Bronchial epithelial cell (primary cell): ENCODE data around the gene MLLT10. TPM values are rescaled to one million over a fixed set of nuclear protein-coding genes. Genes with fewer than 3 reads are reported as not detected.

ENCODE experiments used
- DNase-seq: peaks from one replicate; pipeline ENCODE4 v3.0.0-alpha.2; 2010; ENCODE audit warnings: low read depth
- FAIRE-seq: peaks from 2 replicates; lab custom pipeline; 2011; peaks lifted over from hg19 to GRCh38; lab: Jason Lieb, UNC
- H3K27me3 ChIP-seq: 2 replicates; pipeline ENCODE4 v1.5.1; 2011; ENCODE audit warnings: low read length; ENCODE audit not compliant: control insufficient read depth, insufficient read depth
- H3K36me3 ChIP-seq: 2 replicates; pipeline ENCODE4 v1.5.1; 2011; ENCODE audit warnings: low read length; ENCODE audit not compliant: control insufficient read depth, insufficient read depth
- H3K4me3 ChIP-seq: 2 replicates; pipeline ENCODE4 v1.5.1; 2011; ENCODE audit warnings: mild to moderate bottlenecking, low read depth, low read length, control low read depth
- CTCF ChIP-seq: IDR thresholded peaks from 2 replicates; pipeline ENCODE4 v1.5.1; 2011; ENCODE audit warnings: mild to moderate bottlenecking, moderate library complexity, low read length, control low read depth, inconsistent platforms; ENCODE audit not compliant: insufficient read depth, severe bottlenecking
- total RNA-seq: library from RNA; depleted of rRNA; stranded (reverse); fragments of >200 nt; gene quantifications from 2 replicates; pipeline ENCODE4 v1.2.1, GENCODE V29; 2014

MLLT10 gene
- total RNA-seq, 1 donor from 2014 or later = 40.8 TPM

GRCh38 chr10:21517134-21518031 lies 16.6 kb upstream of the MLLT10 start:
- FAIRE-seq = peak; percentile 50
- DNase-seq = peak; percentile 40
- H3K4me3 ChIP-seq = peak overlapping the region; percentile 39
- no peaks in the 10 kb centered on the region for H3K36me3 ChIP-seq
- no peak for TF ChIP-seq CTCF
- no peaks in the 10 kb centered on the region for H3K27me3 ChIP-seq

- Histone ChIP-seq H3K36me3 (no peaks in the 10 kb centered on the region), H3K4me3 (peak overlapping the region; percentile 39), H3K27me3 (no peaks in the 10 kb centered on the region)
- DNase-seq (peak; percentile 58), FAIRE-seq (no peak)
- TF ChIP-seq CTCF = no peak
Measured at GRCh38 chr10:21518149-21518640, 15.8 kb upstream of the MLLT10 start.

GRCh38 chr10:21518641-21519396 lies 15.2 kb upstream of the MLLT10 start:
- no peak for FAIRE-seq
- Histone ChIP-seq H3K27me3 (no peaks in the 10 kb centered on the region), H3K4me3 (peak overlapping the region; percentile 39), H3K36me3 (no peaks in the 10 kb centered on the region)
- no peak for TF ChIP-seq CTCF
- peak; percentile 36 for DNase-seq

- Histone ChIP-seq H3K4me3 (peak overlapping the region; percentile 39), H3K27me3 (no peaks in the 10 kb centered on the region), H3K36me3 (no peaks in the 10 kb centered on the region)
- FAIRE-seq = no peak
- TF ChIP-seq CTCF = no peak
- no peak for DNase-seq
Measured at GRCh38 chr10:21519397-21519933, 14.6 kb upstream of the MLLT10 start.

- DNase-seq (peak; percentile 69), FAIRE-seq (no peak)
- TF ChIP-seq CTCF = no peak
- H3K27me3 ChIP-seq = no peaks in the 10 kb centered on the region
- peak overlapping the region; percentile 29 for H3K4me3 ChIP-seq
- H3K36me3 ChIP-seq = no peaks in the 10 kb centered on the region
Measured at GRCh38 chr10:21519941-21520436, 14.0 kb upstream of the MLLT10 start.
